HG03520 (cell line): ENCODE results near the gene ZNF207.
A peak's percentile ranks its signal among the peaks of the same experiment; 100 is the strongest.
"Not testable (repeated sequence)": the region's sequence is repeated elsewhere in the genome, so short reads cannot be mapped to it uniquely, and the experiment has no call there.

Source experiments
- ATAC-seq: cut with Tn5 transposase; IDR thresholded peaks from one replicate; pipeline ENCODE4 v1.9.1; 2021; ENCODE audit warnings: mild to moderate bottlenecking, moderate library complexity; ENCODE audit not compliant: unreplicated experiment

The ZNF207 gene

DNA sequence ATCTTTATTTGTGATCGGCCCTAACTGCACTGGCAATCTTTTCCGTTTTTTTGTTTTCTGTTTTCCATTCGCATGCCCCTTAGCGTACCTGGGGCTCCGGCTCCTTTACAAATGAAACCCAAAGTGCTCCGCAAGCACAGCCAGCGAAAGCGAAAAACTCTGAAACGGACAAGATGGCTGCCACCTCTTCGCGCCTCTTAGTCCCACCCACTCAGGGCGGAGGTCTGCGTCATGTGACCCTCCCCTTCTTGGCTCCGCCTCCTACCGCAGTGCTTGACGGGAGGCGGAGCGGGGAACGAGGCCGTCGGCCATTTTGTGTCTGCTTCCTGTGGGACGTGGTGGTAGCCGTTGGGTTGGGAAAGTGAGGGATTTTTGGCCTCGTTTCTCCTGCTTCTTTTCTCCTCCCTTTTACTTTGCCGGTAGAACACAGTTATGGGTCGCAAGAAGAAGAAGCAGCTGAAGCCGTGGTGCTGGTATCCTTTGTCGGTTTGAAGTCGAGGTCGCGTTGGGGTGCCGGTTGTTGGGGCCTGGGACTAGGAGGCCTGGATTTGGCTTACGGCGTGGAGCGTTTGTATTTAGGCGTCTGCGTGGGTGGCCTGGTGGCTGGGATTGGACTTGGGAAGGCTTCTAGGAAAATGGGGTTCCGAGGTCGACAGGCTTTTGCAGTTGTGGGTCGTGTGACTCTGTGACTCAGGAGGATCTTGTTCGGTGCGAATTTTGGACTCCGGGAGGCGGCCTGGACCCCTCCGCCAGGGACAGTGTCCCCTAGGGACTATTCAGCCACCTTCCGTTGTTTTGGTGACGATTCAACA is at the start of gene ZNF207:
Gene ZNF207 (plus strand): TSS at position 304 of the 812 bp plus-strand sequence. CDS start 129 bp downstream, at position 433.
- peak; percentile 83 for ATAC-seq

DNA sequence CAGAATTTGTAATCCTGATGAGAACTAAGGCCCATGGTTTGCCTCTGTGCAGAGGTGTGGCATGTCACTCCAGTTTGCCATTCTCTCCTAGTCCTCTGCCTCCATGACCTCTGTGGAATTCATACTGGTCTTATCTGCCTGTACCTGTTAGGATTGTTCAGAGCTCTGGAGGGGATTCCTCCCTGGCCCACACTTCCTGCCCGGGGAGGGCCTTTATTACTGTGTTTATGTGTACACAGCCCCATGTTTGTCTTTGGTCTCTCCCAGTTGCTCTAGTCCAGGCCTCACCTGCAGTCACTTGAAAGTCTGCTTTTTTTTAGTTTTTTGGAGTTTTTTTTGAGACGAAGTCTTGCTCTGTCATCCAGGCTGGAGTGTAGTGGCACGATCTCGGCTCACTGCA is 47.9 kb upstream of the ZNF207 start:
- no peak for ATAC-seq

DNA sequence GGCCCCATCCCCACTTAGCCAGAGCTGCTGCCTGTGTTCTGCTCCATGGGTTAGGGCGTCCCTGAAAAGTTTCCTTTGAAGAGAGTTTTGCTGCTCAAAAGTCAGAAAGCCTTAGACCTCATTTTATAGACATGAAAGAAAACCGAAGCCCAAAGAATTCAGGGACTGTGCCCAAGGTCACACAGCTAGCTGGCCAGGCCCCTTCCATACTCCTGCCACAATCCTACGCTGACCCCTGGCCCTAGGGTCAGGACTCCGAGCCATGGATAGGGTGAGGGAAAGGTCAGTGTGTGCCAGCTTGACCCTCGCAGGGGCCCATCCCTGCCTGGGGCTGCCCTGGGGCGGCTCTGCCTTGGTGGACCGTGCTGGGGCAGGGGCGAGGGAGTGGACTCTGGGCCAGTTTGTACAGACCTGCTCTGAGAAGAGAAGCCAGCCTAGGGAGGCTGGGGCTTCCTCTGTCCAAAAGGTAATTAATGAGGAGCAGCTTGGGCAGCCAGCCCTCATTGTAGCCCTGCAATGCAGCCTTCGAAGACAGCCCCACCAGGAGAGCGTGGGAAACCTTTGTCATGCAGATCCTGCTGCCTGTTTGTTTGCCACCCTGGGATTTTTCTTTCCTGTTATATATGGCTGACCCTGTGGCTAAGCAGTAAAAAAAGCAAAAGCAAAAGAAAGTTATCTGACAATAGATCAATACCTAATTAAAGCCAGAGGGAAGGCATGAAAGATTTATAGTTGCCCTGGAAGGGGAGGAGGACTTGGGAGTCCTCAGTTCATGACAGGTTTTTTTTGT is 46.9 kb upstream of the ZNF207 start:
- no peak for ATAC-seq

DNA sequence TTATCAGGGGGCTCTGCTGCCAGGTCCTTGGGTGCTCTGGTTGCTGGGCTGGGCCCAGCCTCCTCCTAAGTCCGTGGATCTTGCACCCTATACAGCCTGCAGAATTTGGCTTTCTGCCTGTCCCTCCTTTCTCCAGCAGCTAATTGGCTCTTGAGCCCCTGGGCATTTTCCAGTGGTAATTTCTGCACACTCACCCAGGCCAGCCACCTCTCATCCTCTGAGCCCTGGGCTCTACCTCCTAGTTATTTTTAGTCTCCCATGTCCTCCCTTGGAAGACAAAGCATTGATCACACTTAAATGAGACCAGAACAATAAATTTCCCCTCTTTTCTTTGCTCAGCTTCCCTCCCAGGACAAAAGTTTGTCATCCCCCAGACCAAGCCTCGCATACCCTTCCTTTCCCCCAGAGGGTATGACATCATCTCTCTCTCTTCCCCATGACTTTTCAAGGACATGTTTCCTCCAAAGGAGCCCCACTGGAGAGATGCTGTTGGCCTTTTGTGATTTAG is 46.1 kb upstream of the ZNF207 start:
- no peak for ATAC-seq

GRCh38 chr17:32305049-32305448 is 44.9 kb upstream of the ZNF207 start:
- no peak for ATAC-seq

GRCh38 chr17:32307658-32308057 is 42.3 kb upstream of the ZNF207 start:
- ATAC-seq: no peak

DNA sequence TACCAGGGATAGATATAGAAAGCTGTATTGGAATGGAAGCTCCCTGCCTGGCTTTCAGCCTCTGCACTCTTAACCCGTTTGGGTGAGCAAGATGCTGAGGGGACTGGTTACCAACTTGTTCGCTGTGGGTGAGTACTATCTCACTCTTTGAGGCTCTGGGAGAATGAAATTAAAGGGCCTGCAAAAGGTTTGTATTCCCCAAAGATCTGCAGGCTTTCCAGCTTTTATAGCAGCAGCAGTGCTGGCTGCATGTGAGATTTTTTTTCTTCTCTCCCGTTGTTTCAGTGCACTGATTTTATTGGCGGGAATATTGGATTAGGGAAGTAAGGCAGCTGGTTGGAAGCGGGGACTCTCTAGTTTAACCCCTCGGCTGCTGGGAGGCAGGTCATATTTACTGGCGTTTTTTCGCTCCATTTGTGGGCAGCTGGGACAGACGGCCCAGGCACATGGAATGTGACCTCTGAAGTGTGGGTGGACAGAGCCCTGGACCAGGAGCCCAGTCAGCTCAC is 38.9 kb upstream of the ZNF207 start:
- ATAC-seq: no peak

GRCh38 chr17:32314636-32315035 is 35.3 kb upstream of the ZNF207 start:
- ATAC-seq: no peak

- no peak for ATAC-seq
These were observed 34.8 kb upstream of the ZNF207 start for GRCh38 chr17:32315171-32315570.

DNA sequence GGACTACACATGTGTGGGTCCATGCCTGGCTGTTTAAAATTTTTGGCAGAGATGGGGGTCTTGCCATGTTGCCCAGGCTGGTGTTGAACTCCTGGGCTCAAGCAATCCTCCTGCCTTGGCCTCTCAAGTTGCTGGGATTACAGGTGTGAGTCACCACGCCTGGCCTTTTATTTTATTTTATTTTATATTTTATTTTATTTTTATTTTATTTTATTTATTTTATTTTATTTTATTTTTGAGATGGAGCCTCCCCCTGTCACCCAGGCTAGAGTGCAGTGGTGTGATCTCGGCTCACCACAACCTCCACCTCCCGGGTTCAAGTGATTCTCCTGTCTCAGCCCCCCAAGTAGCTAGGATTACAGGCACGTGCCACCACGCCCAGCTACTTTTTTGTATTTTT is 33.3 kb upstream of the ZNF207 start:
- not testable (repeated sequence) for ATAC-seq

DNA sequence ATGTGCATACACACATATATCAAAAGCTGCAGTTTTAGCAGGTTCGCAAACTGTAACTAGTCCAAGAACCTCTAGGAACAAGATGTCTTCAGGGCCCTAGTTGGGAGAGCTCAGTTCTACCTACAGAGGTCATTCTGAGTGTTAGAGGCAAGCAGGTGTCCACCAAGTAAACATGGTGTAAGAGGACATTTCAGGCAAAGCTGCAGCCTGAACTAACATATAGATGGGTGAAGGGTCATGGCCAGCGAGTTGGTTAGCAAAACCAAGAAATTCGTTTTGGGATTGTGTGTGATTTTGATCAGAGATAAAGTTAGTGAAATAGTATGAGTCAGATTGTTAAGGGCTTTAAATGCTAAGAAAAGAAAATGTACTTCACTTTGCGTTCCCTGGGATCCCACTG is 32.6 kb upstream of the ZNF207 start:
- no peak for ATAC-seq

DNA sequence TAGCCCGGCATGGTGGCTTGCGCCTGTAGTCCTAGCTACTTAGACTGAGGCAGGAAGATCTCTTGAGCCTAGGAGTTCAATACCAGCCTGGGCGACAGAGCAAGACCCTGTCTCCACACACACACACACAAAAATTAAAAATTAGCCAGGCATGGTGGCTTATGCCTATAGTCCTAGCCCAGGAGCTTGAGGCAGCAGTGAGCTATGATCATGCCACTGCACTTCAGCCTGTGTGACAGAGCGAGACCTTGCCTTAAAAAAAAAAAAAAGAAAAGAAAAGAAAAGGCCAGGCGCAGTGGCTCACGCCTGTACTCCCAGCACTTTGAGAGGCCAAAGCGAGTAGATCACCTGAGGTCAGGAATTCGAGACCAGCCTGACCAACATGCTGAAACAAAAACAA is 31.9 kb upstream of the ZNF207 start:
- ATAC-seq: no peak

DNA sequence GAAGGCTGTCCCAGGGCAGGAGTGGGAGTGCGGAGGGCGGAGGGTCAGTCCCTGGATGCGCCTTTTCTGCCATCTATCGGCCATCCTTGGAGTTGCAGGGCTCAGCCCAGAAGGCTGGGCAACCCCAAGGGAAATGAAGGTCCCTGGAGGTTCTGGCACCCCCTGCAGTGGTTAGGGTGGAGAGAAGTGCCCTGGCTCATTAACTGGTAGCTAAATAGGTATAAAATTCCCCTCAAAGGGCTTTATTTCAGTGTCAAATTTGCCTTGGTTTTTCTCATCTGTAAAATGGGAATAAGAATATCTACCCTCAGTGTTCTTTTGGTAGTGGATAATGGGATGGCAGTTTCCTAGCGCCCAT is 30.4 kb upstream of the ZNF207 start:
- peak; percentile 58 for ATAC-seq

- ATAC-seq: not testable (repeated sequence)
These were observed 29.9 kb upstream of the ZNF207 start for GRCh38 chr17:32320080-32320479.

GRCh38 chr17:32320847-32321246 is 29.1 kb upstream of the ZNF207 start:
- ATAC-seq: no peak

DNA sequence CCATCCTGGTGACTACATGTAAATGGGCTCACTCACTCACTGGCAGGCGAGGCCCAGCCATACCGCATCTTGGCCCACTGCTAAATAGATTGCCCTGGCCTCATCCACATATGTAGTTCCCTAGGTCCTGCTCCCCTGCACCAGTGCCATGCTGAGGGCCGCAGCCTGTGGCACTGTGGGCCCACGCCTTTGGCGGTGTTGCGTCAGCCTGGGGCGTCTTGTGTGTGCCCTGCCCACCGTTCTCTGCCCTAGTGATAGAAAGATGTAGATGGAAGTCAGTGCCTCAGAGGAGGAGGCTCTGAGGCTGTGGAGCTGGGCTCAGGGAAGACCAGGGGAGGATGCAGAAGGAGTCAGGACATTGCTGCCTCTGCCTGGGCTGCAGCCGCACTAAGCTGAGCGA is 26.9 kb upstream of the ZNF207 start:
- no peak for ATAC-seq

GRCh38 chr17:32323811-32324491 is 26.0 kb upstream of the ZNF207 start:
- no peak for ATAC-seq

DNA sequence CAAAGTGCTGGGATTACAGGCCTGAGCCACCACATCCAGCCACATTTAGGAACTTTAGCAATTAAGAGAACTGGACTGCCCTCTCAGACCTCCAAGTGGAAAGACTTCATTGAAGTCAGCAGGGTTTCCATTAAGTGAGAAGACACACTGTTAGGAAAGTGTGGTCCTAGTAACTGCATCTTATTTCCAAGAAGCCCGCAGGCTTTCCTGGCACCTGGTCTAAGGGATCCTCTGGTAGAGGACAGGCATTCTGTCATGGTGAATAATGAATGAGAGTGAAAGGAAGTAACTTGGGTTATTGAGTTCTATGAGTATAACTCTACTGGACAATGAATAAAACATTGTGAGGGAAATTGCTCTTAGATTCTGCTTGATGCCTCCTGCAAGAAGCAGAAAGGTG is 22.0 kb upstream of the ZNF207 start:
- no peak for ATAC-seq

DNA sequence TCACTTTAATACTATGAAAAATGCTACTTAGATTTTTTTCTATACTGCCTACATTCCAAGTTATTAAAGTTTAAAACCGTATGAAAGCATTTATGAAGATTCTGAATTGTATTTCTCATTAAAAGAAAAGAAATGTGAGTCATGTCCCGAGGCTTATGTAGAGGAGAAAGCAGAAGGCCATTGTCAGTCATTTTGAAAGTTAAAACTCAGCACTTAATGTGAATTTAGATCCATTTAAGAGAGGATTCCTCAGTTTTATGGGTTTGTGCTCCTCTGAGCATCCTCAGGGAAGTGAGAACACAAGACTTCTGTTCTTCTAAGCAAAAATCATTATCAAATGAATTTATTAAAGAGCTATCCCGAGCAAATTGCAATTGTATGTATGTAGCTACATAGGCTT is 19.8 kb upstream of the ZNF207 start:
- ATAC-seq: no peak

GRCh38 chr17:32331243-32332040 is 18.5 kb upstream of the ZNF207 start:
- ATAC-seq: no peak
